OCI-M2 (cell line): ENCODE data around the gene MYO5B.
"Not testable (repeated sequence)": the region's sequence is repeated elsewhere in the genome, so short reads cannot be mapped to it uniquely, and the experiment has no call there.

ENCODE experiments used
- DNase-seq: peaks from one replicate; lab custom pipeline; 2025; ENCODE audit not compliant: unreplicated experiment; lab: John Stamatoyannopoulos, UW

Gene MYO5B

DNA sequence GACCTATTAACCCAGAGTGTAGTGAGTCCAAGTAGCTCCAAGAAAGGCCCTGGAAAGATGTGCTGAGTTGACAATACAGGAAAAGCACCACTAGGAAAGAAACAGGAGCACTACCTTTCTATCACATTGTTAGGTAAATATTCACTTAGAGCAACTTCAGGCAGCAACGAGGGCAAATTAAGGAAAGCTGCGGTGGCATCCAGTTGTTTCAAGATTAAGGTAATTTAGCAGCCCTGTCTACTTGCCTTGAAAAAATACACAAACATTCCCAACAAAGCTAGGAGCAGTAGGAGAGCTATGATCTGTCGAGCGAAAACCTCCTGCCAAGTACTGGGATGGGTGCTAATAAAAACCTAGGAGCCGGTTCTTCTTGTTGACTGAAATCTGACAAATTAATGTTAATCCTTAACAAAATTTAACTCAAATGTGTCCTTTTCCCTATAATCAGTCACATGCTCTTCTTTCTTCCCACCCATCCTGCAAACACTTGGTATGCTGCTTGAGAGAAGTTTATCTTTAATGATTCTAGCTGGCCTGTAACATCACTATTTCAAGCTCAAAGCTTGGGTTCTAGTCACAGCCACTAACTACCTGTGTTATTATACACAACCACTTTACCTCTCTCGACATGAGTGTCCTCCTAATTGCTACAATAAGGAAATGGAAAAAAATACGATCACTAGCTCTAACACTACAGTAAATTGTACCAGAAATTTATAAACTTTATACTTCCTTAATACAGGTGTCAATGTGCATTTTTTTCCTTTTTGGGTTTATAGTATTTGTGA lies 383.6 kb downstream of the MYO5B start:
- no peak for DNase-seq

DNA sequence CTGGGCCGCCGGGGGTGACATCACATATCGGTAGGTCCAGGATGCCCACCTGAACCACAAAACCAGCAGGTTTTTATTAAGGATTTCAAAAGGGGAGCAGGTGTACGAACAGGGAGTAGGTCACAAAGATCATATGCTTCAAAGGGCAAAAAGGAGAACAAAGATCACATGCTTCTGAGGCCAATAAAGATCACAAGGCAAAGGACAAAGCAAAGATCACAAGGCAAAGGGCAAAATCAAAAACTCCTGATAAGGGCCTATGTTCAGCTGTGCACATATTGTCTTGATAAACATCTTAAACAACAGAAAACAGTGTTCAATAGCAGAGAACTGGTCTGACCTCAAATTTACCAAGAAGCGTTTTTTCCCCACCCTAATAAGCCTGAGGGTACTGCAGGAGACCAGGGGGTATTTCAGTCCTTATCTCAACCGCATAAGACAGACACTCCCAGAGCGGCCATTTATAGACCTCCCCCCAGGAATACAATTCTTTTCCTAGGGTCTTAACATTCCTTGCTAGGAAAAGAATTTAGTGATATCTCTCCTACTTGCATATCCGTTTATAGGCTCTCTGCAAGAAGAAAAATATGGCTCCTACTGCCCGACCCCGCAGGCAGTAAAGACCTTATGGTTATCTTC lies 386.3 kb downstream of the MYO5B start:
- not testable (repeated sequence) for DNase-seq

DNA sequence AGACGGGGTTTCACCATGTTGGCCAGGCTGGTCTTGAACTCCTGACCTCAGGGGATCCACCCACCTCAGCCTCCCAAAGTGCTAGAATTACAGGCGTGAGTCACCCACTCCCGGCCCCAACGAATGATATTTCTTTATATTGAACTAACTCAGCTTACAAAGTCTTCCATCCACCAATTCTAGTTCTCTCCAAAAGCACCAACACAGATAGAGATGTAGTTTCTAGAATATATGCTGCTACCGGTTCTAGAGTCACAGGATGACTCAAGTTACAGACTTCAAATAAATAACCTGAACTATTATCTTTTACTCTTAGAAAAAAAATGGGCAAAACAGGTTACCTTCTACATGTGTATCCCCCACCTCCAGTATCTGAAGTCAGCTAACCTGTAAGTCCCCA lies 390.9 kb downstream of the MYO5B start:
- no peak for DNase-seq

DNA sequence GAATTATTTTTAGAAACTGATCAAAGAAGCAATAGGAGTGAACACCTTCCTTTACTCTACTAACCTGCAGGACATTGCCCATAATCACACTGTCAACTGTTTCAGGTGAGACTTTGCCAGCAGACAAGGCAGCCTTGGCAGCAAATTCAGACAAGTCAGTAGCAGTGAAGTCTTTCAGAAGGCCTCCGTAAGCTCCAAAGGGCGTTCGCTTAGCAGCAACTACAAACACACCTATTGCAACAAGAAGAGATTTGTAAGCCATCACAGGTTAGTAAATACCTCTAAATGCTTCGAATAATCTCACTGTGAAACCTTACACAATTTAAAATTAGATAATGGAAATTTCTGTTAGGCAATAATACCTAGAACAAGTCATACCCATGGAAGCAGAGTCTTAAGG lies 392.3 kb downstream of the MYO5B start:
- no peak for DNase-seq

DNA sequence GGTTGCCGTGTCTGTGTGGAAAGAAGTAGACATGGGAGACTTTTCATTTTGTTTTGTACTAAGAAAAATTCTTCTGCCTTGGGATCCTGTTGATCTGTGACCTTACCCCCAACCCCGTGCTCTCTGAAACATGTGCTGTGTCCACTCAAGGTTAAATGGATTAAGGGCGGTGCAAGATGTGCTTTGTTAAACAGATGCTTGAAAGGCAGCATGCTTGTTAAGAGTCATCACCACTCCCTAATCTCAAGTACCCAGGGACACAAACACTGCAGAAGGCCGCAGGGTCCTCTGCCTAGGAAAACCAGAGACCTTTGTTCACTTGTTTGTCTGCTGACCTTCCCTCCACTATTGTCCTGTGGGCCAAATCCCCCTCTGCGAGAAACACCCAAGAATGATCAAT lies 394.5 kb downstream of the MYO5B start:
- DNase-seq = not testable (repeated sequence)

DNA sequence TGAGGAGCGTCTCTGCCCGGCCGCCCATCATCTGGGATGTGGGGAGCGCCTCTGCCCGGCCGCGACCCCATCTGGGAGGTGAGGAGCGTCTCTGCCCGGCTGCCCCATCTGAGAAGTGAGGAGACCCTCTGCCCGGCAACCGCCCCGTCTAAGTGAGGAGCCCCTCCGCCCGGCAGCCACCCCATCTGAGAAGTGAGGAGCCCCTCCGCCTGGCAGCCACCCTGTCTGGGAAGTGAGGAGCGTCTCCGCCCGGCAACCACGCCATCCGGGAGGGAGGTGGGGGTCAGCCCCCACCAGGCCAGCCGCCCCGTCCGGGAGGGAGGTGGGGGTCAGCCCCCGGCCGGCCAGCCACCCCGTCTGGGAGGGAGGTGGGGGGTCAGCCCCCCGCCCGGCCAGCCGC lies 395.1 kb downstream of the MYO5B start:
- DNase-seq = not testable (repeated sequence)

DNA sequence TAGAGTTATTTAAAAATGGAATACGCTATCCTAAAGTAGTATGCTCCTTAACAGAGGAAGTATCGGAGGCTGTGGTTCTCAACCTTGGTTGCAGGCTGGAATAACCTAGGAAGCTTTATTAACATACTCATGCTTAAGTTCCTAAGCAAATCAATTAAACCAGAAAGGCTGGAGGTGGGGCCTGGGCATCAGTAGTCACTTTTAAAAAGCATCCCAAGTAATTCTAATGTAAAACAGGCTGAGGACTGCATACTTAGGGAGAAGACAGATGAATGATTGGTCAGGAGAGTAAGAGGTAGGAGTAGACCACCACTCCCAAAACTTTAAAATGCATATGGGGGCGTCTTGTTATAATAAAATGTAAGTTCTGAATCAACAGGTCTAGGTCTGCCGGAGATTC lies 396.9 kb downstream of the MYO5B start:
- no peak for DNase-seq

DNA sequence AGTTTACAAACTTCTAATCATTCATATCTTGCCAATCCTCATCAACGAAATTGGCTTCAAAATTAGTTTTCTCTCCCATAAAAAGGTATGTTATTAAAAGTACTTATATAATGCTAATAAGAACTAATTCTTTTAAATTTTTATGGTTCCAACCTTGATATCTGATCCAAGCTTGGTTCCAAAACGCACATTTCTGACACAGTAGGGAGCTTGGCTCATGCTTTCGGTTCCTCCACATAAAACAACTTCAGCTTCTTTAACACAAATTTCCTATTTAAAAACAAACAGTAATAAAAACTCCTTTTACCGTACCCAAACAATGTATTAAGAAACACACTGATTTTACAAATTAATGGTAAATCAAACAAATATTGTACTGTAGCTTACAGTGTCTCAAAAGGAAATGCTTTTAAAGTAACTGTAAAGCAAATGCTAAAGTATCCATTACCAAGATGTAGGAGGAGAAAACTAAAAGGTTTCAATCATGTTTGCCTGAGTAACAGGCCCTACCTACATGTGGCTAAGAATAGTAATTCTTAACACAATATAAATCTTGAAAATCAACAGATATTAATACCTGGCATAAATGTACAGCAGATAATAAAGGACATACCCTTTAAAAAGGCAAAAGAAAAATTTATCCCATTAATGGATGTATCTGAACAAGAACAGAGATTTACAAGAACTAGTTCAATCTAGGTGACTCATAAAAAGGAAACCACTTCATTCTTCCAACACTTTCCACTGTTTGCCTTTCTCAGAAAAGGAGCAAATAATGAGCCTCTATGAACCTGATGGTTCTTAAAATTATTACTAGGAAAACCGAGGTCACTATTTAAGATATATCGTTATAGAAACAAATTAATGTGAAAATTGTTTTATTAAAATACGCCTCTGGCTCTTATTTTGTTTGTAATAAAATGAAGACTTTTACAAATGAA lies 399.1 kb downstream of the MYO5B start:
- no peak for DNase-seq

DNA sequence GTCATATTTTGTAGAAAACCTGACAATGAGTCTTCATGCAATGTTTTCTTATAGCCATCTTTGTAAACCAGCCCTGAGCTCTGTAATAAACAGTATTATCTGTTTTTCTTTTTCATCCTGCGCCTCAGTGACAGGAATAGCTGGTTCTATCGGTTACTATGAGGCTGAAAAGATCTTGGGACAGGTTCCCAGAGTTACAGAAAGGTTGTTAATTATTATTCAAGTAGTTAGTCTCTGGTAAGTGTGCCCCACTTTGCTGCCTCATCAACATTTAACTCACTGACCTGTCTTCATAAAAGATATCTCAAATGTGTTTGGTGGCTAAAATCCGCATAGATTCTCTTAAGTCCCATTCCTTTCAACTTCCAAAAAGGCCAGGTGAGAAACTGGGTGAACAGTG lies 400.2 kb downstream of the MYO5B start:
- DNase-seq = no peak

DNA sequence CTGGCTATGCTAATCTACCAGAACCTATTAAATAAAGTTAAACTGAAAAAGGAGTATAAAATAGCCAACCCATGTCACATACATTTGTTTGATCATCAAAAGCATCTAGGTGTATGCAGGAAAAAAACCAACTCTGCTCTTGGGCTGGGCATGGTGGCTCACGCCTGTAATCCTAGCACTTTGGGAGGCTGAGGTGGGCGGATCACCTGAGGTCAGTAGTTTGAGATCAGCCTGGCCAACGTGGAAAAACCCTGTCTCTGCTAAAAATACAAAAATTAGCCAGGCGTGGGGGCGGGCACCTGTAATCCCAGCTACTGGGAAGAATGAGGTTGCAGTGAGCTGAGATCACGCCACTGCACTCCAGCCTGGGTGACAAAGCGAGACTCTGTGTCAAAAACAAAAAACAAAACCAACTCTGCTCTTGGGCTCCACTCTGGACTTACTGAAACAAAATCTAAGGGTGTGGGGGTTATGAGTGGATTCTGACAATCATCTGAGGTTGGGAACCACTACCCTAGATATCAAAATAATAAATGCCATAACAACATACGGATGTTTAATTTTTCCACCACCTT lies 405.3 kb downstream of the MYO5B start:
- DNase-seq = not testable (repeated sequence)

DNA sequence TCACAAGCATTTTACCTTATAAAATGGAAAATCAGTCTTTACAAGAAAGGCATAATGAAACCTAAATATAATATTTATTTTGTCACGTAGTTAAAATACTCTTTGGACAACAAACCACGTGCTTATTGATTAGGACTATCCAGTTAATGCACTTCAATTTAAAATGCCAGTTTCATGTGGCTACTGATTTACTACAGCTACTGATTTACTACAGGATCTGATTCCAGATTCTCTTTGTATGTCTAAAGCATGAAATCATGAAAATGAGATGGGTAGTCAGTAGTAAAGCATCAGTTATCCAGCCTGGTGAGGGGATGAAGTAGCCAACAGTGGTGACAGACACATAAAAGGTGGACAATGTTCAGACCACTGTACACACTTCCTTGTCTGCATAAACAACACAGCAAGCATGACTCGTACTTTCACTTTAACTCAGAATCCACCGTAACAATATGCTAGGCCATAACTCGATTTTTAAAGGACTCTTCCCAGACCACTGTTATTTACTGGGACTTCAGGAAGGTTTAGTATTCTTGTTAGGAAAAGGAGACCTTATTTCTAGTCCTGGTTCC lies 406.5 kb downstream of the MYO5B start:
- DNase-seq = no peak

DNA sequence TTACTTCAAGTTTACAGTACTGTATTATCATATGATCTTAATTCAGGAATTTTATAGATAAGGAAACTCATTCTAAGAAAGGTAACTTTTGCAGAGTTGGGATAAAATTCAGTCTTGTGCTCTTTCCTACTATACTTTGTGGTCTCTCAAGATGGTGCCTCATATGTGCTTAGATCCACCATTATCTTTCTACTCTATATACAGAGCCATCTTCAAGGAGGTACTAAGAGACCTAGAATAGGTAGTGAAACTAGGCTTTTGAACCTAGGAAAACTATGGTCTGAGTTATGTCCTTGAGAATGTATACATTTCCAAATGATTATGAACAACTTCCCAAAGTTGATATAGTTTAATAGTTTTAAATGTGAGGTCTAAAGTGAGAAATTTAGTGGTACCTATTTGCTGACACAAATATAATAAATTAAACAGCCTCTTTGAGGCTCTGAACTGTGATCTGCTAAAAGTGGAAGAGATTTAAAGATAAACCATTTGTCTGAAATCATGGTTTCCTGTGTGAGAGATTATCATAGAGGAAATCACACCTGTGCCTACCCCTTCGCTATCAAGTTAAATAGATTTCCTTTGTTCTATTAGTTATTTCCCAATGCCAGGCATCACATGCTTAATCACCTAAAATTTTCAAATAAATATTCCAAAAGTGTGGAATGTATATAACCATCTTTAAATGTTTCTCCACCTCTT lies 408.8 kb downstream of the MYO5B start:
- no peak for DNase-seq

DNA sequence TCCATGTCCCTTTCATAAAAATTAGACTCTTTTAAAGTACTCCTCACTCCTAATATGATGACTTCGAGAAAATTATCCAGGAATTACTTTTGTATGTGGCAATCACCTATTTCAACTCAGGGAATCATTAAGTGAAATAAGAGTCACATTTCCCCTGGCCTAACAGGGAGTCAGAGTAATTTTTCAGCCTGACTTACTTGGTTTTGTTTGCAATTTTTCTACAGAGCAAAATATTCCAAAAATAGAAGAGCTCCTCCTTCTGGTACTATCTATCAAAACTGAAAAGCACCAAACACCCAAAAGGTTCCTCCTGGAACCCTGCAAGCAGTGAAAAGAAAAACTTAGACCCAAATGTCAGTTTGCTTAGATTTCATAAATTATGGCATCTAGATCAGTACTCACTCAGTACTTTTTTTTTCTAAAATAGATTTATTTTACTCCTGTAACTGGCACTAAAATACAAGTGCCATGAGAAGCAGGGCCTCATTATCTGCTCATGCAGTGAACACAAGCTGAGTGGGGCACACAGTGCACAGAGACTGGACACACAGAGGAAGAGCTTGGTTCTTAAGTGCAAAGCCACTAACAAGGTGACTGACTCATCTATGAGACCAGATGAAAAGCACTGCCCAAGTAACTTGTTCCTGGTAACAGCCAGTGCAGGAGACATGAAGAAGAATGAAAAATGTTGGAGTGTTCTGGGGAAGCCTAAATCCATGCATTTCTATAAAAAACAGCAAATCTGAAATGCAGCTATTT lies 410.3 kb downstream of the MYO5B start:
- no peak for DNase-seq

DNA sequence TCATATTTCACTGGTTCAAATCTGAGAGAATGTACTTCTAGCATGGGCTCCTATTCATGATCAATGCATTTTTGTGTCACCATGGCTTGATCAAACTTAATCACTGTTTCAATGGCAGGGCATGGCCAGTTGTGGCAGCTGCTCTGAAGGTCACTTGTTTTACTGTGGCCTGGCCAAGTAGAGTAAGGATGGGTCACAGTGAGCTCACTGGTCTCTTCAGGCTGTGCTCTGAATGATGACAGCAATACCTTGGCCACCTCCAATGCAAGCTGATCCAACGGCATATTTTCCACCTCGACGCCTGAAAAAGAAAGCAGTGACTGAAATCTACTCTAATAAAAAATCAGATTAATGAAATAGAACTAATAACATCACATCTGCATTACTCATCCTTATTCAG lies 411.3 kb downstream of the MYO5B start:
- DNase-seq = not testable (repeated sequence)

DNA sequence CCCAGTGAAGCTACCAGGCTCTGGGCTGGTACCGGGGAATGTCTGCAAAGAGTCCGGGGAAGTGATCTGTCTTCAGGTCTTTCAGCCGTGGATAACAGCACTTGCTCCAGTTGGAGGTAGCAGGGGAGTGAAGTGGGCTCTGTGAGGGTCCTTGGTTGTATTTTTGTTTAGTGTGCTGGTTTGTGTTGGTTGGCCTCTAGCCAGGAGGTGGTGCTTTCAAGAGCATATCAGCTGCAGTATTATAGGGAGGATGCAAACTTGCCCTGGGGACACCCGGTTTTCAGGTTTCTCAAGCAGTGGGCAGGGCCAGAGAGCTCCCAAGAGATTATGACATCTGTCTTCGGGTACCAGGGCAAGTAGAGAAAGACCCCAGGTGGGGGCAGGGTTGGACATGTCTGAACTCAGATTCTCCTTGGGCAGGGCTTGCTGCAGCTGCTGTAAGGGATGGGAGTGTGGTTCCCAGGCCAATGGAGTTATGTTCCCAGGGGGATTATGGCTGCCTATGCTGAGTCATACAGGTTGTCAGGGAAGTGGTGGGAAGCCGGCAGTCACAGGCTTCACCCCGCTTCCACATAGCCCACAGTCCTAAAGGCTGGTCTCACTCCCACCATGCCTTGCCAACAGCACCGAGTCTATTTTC lies 416.0 kb downstream of the MYO5B start:
- no peak for DNase-seq
